ENCODE results near the gene CILP. TPM values are rescaled to one million over a fixed set of nuclear protein-coding genes. Genes with fewer than 3 reads are reported as not detected.

Gene CILP
- total RNA-seq, 1 experiment from 2014 or later = not detected

- TF ChIP-seq, protein P1, sequence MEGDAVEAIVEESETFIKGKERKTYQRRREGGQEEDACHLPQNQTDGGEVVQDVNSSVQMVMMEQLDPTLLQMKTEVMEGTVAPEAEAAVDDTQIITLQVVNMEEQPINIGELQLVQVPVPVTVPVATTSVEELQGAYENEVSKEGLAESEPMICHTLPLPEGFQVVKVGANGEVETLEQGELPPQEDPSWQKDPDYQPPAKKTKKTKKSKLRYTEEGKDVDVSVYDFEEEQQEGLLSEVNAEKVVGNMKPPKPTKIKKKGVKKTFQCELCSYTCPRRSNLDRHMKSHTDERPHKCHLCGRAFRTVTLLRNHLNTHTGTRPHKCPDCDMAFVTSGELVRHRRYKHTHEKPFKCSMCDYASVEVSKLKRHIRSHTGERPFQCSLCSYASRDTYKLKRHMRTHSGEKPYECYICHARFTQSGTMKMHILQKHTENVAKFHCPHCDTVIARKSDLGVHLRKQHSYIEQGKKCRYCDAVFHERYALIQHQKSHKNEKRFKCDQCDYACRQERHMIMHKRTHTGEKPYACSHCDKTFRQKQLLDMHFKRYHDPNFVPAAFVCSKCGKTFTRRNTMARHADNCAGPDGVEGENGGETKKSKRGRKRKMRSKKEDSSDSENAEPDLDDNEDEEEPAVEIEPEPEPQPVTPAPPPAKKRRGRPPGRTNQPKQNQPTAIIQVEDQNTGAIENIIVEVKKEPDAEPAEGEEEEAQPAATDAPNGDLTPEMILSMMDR (IDR thresholded peaks at IDR 0.05 in 2 of 3, conservative IDR thresholded peaks at IDR 0.05 in 1 of 3; ENCODE audit: borderline replicate concordance in 1 of 3, insufficient read depth in 1 of 3, low read depth in 2 of 3, low read length in 2 of 3) = no peak
- TF ChIP-seq SP1 (IDR thresholded peaks at IDR 0.05; ENCODE audit: low read depth) (no peak), CBX3 (IDR thresholded peaks at IDR 0.05; ENCODE audit: low read depth) (no peak), POLR2AphosphoS5 (IDR thresholded peaks at IDR 0.05; ENCODE audit: low read depth, low read length) (no peak), SIN3A (IDR thresholded peaks at IDR 0.05; ENCODE audit: low read depth) (no peak), YY1 (IDR thresholded peaks at IDR 0.05; ENCODE audit: extremely low read depth, insufficient replicate concordance, low read depth, low read length) (no peak), ZNF274 (IDR thresholded peaks at IDR 0.05; ENCODE audit: low read depth, low read length) (no peak), ZFX (IDR thresholded peaks at IDR 0.05) (no peak), EZH2phosphoT487 (IDR thresholded peaks at IDR 0.05; ENCODE audit: borderline replicate concordance) (no peak), RAD21 (IDR thresholded peaks at IDR 0.05; ENCODE audit: low read depth) (no peak), ELF1 (IDR thresholded peaks at IDR 0.05; ENCODE audit: borderline replicate concordance, low read depth) (no peak), JUND (IDR thresholded peaks at IDR 0.05) (no peak)
- TF ChIP-seq, protein P2, sequence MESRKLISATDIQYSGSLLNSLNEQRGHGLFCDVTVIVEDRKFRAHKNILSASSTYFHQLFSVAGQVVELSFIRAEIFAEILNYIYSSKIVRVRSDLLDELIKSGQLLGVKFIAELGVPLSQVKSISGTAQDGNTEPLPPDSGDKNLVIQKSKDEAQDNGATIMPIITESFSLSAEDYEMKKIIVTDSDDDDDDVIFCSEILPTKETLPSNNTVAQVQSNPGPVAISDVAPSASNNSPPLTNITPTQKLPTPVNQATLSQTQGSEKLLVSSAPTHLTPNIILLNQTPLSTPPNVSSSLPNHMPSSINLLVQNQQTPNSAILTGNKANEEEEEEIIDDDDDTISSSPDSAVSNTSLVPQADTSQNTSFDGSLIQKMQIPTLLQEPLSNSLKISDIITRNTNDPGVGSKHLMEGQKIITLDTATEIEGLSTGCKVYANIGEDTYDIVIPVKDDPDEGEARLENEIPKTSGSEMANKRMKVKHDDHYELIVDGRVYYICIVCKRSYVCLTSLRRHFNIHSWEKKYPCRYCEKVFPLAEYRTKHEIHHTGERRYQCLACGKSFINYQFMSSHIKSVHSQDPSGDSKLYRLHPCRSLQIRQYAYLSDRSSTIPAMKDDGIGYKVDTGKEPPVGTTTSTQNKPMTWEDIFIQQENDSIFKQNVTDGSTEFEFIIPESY (IDR thresholded peaks at IDR 0.05; ENCODE audit: extremely low read depth, insufficient replicate concordance, low read length) = no peak
These were observed 21.2 kb upstream of the CILP start (continued) for GRCh38 chr15:65232520-65232919.
